Prostate gland (tissue), 2 donors: ENCODE measurements around the gene ABHD16A.

Experiments
- POLR2A ChIP-seq: fragments of 450-650 bp; IDR thresholded peaks from one replicate; pipeline ENCODE4 v1.6.1; 2016; ENCODE audit warnings: antibody characterized with exemption, mild to moderate bottlenecking
- POLR2AphosphoS5 ChIP-seq: sonication (generic); formaldehyde crosslinking; IDR thresholded peaks from one replicate; pipeline ENCODE4 v1.6.1; 2017; ENCODE audit warnings: antibody characterized with exemption
- TF ChIP-seq, protein P1 (sequence below), 4 experiments: fragments of 200-600 bp in 2 of 4; fragments of 450-650 bp in 2 of 4; sonication (generic) in 2 of 4; IDR thresholded peaks; 1 replicate in 3 of 4; 2 replicates in 1 of 4; pipeline ENCODE4 v1.5.1; 2016 to 2019; ENCODE audit warnings: antibody characterized with exemption in 4 of 4, mild to moderate bottlenecking in 2 of 4, moderate library complexity in 2 of 4

DNA sequence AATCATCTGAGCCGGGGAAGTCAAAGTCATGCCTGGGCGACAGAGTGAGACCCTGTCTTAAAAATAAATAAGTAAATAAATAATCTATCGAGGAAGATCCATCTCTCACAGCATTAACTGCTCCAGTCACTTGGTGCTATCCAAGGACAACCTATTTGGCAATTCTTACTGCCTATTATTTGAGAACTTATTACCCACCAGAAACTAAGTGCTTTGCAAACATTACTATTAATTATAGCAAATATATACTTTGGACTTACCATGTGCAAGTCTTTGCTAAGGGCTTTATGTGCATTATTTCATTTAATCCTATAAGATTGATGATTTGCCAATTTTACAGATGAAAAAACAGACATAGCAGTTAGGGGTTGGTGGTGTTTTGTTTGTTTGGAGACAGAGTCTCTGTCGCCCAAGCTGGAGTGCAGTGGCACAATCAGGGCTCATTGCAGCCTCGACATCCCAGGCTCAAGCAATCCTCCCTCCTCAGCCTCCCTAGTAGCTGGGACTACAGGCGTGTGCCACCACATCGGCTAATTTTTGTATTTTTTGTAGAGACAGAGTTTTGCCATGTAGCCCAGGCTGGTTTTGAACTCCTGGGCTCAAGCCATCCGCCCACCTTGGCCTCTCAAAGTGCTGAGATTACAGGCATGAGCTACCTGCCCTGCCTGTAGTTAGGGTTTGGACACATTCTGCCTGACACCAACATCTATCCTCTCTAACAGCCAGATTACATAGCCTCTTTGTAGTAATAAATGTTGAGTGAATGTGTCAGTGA, 48.4 kb downstream of the ABHD16A start:
- TF ChIP-seq POLR2A (no peak), POLR2AphosphoS5 (no peak)
- TF ChIP-seq, protein P1, sequence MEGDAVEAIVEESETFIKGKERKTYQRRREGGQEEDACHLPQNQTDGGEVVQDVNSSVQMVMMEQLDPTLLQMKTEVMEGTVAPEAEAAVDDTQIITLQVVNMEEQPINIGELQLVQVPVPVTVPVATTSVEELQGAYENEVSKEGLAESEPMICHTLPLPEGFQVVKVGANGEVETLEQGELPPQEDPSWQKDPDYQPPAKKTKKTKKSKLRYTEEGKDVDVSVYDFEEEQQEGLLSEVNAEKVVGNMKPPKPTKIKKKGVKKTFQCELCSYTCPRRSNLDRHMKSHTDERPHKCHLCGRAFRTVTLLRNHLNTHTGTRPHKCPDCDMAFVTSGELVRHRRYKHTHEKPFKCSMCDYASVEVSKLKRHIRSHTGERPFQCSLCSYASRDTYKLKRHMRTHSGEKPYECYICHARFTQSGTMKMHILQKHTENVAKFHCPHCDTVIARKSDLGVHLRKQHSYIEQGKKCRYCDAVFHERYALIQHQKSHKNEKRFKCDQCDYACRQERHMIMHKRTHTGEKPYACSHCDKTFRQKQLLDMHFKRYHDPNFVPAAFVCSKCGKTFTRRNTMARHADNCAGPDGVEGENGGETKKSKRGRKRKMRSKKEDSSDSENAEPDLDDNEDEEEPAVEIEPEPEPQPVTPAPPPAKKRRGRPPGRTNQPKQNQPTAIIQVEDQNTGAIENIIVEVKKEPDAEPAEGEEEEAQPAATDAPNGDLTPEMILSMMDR (IDR thresholded peaks at IDR 0.05) = no peak
